Subcutaneous adipose tissue (tissue), 4 donors: ENCODE data around the gene DOCK6. TPM values are rescaled to one million over a fixed set of nuclear protein-coding genes. Genes with fewer than 3 reads are reported as not detected.

Source experiments
- CTCF ChIP-seq: fragments of 450-650 bp; IDR thresholded peaks from one replicate; pipeline ENCODE4 v1.5.1; 2016; ENCODE audit warnings: low read depth, mild to moderate bottlenecking, control low read depth, antibody characterized with exemption, moderate library complexity
- total RNA-seq, 4 donors: library from RNA; depleted of rRNA; stranded (reverse); fragments of >200 nt; gene quantifications; one replicate each; pipeline ENCODE4 v1.1.0, GENCODE V29; 2016

DOCK6 gene
- total RNA-seq, 4 donors from 2014 or later = 28.4 to 149 (median 40.6) TPM

- TF ChIP-seq CTCF = no peak
These were observed 80.8 kb downstream of the DOCK6 start for GRCh38 chr19:11181488-11181887.

GRCh38 chr19:11180346-11180745 is 82.0 kb downstream of the DOCK6 start:
- TF ChIP-seq CTCF = no peak

- no peak for TF ChIP-seq CTCF
These were observed 82.5 kb downstream of the DOCK6 start for GRCh38 chr19:11179716-11180297.

- no peak for TF ChIP-seq CTCF
These were observed 84.7 kb downstream of the DOCK6 start for GRCh38 chr19:11177592-11177991.

- no peak for TF ChIP-seq CTCF
These were observed 85.7 kb downstream of the DOCK6 start for GRCh38 chr19:11176466-11177193.

- TF ChIP-seq CTCF = no peak
These were observed 86.4 kb downstream of the DOCK6 start for GRCh38 chr19:11175920-11176319.

GRCh38 chr19:11174336-11174735 is 88.0 kb downstream of the DOCK6 start:
- no peak for TF ChIP-seq CTCF
